HepG2 (cell line): ENCODE results near the gene SDCCAG8. TPM values are rescaled to one million over a fixed set of nuclear protein-coding genes. Genes with fewer than 3 reads are reported as not detected.

Experiments
- MAFK ChIP-seq, 2 experiments: IDR thresholded peaks in 1 of 2; conservative IDR thresholded peaks in 1 of 2; 2 replicates each; pipeline ENCODE4 v1.6.1; 2011; ENCODE audit warnings: improper control_type of control experiment in 2 of 2, low read length in 2 of 2
- NBN ChIP-seq: fragments of 450-650 bp; conservative IDR thresholded peaks from 2 replicates; pipeline ENCODE4 v1.6.1; 2017
- NCOR1 ChIP-seq: fragments of 200-600 bp; sonication (generic); IDR thresholded peaks from 2 replicates; pipeline ENCODE4 v1.7.0; 2017; ENCODE audit warnings: antibody characterized with exemption, low read length, borderline replicate concordance
- REL ChIP-seq: sonication (generic); formaldehyde crosslinking; conservative IDR thresholded peaks from 2 replicates; pipeline ENCODE4 v1.8.0; 2022; ENCODE audit warnings: mild to moderate bottlenecking, missing genetic modification reagents, moderate library complexity
- ZBTB3 ChIP-seq: sonication (generic); formaldehyde crosslinking; IDR thresholded peaks from 2 replicates; pipeline ENCODE4 v1.4.0; 2020; ENCODE audit warnings: low read depth, mild to moderate bottlenecking, moderate library complexity, missing genetic modification reagents, borderline replicate concordance
- ZNF256 ChIP-seq: sonication (generic); formaldehyde crosslinking; conservative IDR thresholded peaks from 2 replicates; pipeline ENCODE4 v1.4.0; 2020; ENCODE audit warnings: missing genetic modification reagents
- ZNF34 ChIP-seq: sonication (generic); formaldehyde crosslinking; IDR thresholded peaks from 2 replicates; pipeline ENCODE4 v1.4.0; 2020; ENCODE audit warnings: mild to moderate bottlenecking, missing genetic modification reagents, borderline replicate concordance
- ZNF556 ChIP-seq: sonication (generic); formaldehyde crosslinking; IDR thresholded peaks from 2 replicates; pipeline ENCODE4 v1.4.0; 2020; ENCODE audit warnings: mild to moderate bottlenecking, missing genetic modification reagents, borderline replicate concordance
- ZNF629 ChIP-seq: sonication (generic); formaldehyde crosslinking; conservative IDR thresholded peaks from 2 replicates; pipeline ENCODE4 v1.5.0; 2020; ENCODE audit warnings: missing genetic modification reagents
- ZNF75D ChIP-seq: sonication (generic); formaldehyde crosslinking; IDR thresholded peaks from 2 replicates; pipeline ENCODE4 v1.8.1; 2023; ENCODE audit warnings: missing genetic modification reagents, mild to moderate bottlenecking, borderline replicate concordance
- ZNF781 ChIP-seq: sonication (generic); formaldehyde crosslinking; IDR thresholded peaks from 2 replicates; pipeline ENCODE4 v1.5.1; 2020; ENCODE audit warnings: borderline replicate concordance, mild to moderate bottlenecking, missing genetic modification reagents; ENCODE audit errors: not compliant biosample characterization
- polyA plus RNA-seq, 8 experiments: library from polyadenylated mRNA; depleted of rRNA in 3 of 8; stranded (reverse) in 7 of 8; unstranded in 1 of 8; fragments of >200 nt; fragmentation: Illumina TruSeq in 4 of 8; extraction: Trizol in 4 of 8; gene quantifications; 2 replicates each; pipeline versions ENCODE4 v1.2.1 to v1.2.3, GENCODE V29; 2011 to 2016; ENCODE audit warnings: low read depth in 4 of 8, missing spikeins in 1 of 8, mixed read lengths in 1 of 8; ENCODE audit not compliant: insufficient read depth in 1 of 8
- total RNA-seq, 5 experiments: library from RNA; depleted of rRNA; stranded (reverse); fragments of >200 nt; fragmentation: Illumina TruSeq; extraction: Trizol; gene quantifications; 2 replicates each; pipeline ENCODE4 v1.2.3, GENCODE V29; 2016; ENCODE audit warnings: low read depth in 1 of 5
- TF ChIP-seq, protein P1 (sequence below): sonication (generic); formaldehyde crosslinking; IDR thresholded peaks from 2 replicates; pipeline ENCODE4 v1.5.0; 2020; ENCODE audit warnings: mild to moderate bottlenecking, missing genetic modification reagents, borderline replicate concordance
- TF ChIP-seq, protein P2 (sequence below): sonication (generic); formaldehyde crosslinking; IDR thresholded peaks from 2 replicates; pipeline ENCODE4 v1.4.0; 2020; ENCODE audit warnings: mild to moderate bottlenecking, missing genetic modification reagents
- TF ChIP-seq, protein P3 (sequence below): sonication (generic); formaldehyde crosslinking; IDR thresholded peaks from 2 replicates; pipeline ENCODE4 v1.4.0; 2020; ENCODE audit warnings: mild to moderate bottlenecking, low read depth, missing genetic modification reagents
- TF ChIP-seq, protein P4 (sequence below): sonication (generic); formaldehyde crosslinking; IDR thresholded peaks from 2 replicates; pipeline ENCODE4 v1.5.0; 2020; ENCODE audit warnings: missing genetic modification reagents

The SDCCAG8 gene
- total and polyA plus RNA-seq, 2 of the 13 experiments (the other 11 are each of a cell fraction or from before 2014, with no cell fraction given): 9.5 to 13.4 TPM

DNA sequence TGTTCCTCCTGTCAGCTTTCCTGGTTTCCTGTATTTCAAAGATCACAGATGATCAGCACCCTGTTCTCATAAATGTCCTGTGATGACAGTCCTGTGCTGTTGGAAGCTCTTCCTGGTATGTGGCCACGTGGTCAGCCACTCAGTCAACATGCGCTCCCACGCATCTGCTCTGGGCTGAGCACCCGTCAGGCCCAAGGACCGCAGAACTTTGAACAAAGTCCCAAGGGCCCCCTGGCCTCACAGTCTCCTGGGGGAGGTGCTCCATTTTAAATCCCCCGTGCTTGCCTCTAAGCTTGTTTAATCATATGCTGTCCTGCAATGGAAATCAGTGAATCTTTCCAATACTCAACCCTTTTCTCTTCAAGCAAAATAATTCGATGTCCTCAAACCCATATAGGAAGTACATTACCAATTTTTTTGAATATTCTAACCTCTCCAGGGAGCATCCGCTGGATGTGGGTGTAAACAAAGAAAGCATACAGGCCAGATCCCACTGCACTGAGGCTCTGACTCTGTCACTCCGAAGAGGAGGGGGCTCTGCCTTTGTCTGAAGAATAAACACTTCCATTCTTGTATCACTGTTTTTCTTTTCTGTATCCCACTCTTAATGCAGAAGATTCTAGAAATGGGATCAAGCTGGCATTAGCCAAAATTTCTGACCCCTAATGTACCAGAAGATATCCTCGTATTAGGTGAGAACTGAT is 250.3 kb downstream of the SDCCAG8 start (continued):
- TF ChIP-seq, protein P1, sequence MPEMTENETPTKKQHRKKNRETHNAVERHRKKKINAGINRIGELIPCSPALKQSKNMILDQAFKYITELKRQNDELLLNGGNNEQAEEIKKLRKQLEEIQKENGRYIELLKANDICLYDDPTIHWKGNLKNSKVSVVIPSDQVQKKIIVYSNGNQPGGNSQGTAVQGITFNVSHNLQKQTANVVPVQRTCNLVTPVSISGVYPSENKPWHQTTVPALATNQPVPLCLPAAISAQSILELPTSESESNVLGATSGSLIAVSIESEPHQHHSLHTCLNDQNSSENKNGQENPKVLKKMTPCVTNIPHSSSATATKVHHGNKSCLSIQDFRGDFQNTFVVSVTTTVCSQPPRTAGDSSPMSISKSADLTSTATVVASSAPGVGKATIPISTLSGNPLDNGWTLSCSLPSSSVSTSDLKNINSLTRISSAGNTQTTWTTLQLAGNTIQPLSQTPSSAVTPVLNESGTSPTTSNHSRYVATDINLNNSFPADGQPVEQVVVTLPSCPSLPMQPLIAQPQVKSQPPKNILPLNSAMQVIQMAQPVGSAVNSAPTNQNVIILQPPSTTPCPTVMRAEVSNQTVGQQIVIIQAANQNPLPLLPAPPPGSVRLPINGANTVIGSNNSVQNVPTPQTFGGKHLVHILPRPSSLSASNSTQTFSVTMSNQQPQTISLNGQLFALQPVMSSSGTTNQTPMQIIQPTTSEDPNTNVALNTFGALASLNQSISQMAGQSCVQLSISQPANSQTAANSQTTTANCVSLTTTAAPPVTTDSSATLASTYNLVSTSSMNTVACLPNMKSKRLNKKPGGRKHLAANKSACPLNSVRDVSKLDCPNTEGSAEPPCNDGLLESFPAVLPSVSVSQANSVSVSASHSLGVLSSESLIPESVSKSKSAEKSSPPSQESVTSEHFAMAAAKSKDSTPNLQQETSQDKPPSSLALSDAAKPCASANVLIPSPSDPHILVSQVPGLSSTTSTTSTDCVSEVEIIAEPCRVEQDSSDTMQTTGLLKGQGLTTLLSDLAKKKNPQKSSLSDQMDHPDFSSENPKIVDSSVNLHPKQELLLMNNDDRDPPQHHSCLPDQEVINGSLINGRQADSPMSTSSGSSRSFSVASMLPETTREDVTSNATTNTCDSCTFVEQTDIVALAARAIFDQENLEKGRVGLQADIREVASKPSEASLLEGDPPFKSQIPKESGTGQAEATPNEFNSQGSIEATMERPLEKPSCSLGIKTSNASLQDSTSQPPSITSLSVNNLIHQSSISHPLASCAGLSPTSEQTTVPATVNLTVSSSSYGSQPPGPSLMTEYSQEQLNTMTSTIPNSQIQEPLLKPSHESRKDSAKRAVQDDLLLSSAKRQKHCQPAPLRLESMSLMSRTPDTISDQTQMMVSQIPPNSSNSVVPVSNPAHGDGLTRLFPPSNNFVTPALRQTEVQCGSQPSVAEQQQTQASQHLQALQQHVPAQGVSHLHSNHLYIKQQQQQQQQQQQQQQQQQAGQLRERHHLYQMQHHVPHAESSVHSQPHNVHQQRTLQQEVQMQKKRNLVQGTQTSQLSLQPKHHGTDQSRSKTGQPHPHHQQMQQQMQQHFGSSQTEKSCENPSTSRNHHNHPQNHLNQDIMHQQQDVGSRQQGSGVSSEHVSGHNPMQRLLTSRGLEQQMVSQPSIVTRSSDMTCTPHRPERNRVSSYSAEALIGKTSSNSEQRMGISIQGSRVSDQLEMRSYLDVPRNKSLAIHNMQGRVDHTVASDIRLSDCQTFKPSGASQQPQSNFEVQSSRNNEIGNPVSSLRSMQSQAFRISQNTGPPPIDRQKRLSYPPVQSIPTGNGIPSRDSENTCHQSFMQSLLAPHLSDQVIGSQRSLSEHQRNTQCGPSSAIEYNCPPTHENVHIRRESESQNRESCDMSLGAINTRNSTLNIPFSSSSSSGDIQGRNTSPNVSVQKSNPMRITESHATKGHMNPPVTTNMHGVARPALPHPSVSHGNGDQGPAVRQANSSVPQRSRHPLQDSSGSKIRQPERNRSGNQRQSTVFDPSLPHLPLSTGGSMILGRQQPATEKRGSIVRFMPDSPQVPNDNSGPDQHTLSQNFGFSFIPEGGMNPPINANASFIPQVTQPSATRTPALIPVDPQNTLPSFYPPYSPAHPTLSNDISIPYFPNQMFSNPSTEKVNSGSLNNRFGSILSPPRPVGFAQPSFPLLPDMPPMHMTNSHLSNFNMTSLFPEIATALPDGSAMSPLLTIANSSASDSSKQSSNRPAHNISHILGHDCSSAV (CRISPR knock-in tag): no peak
- TF ChIP-seq NBN: no peak
- peak; percentile 77; the same call in 1 of the 2 replicates for TF ChIP-seq NCOR1
- TF ChIP-seq MAFK (conservative IDR thresholded peaks at IDR 0.05 in 1 of 2, IDR thresholded peaks at IDR 0.05 in 1 of 2; ENCODE audit: low read length in 2 of 2): peak in 1 of 2 experiments; percentile 17; a peak in 1 of 4 replicates
- no peak for TF ChIP-seq ZNF629
- peak; percentile 79 for TF ChIP-seq ZNF781
- TF ChIP-seq ZNF75D (CRISPR knock-in tag): no peak
- TF ChIP-seq ZNF556 (CRISPR knock-in tag): no peak
- TF ChIP-seq REL (CRISPR knock-in tag): no peak
- no peak for TF ChIP-seq ZNF34 (CRISPR knock-in tag)
- TF ChIP-seq, protein P2, sequence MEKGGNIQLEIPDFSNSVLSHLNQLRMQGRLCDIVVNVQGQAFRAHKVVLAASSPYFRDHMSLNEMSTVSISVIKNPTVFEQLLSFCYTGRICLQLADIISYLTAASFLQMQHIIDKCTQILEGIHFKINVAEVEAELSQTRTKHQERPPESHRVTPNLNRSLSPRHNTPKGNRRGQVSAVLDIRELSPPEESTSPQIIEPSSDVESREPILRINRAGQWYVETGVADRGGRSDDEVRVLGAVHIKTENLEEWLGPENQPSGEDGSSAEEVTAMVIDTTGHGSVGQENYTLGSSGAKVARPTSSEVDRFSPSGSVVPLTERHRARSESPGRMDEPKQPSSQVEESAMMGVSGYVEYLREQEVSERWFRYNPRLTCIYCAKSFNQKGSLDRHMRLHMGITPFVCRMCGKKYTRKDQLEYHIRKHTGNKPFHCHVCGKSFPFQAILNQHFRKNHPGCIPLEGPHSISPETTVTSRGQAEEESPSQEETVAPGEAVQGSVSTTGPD (CRISPR knock-in tag): no peak
- TF ChIP-seq, protein P3, sequence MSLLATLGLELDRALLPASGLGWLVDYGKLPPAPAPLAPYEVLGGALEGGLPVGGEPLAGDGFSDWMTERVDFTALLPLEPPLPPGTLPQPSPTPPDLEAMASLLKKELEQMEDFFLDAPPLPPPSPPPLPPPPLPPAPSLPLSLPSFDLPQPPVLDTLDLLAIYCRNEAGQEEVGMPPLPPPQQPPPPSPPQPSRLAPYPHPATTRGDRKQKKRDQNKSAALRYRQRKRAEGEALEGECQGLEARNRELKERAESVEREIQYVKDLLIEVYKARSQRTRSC (CRISPR knock-in tag): no peak
- TF ChIP-seq ZBTB3 (CRISPR knock-in tag): no peak
- no peak for TF ChIP-seq ZNF256
- TF ChIP-seq, protein P4, sequence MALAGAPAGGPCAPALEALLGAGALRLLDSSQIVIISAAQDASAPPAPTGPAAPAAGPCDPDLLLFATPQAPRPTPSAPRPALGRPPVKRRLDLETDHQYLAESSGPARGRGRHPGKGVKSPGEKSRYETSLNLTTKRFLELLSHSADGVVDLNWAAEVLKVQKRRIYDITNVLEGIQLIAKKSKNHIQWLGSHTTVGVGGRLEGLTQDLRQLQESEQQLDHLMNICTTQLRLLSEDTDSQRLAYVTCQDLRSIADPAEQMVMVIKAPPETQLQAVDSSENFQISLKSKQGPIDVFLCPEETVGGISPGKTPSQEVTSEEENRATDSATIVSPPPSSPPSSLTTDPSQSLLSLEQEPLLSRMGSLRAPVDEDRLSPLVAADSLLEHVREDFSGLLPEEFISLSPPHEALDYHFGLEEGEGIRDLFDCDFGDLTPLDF (CRISPR knock-in tag): no peak
